Measurements from ENCODE around the gene ROR1. TPM values are rescaled to one million over a fixed set of nuclear protein-coding genes. Genes with fewer than 3 reads are reported as not detected.

The ROR1 gene
- total and polyA plus RNA-seq, 12 donors = 2.9 to 36.2 (median 15.3) TPM

GRCh38 chr1:63739452-63739851 is 34.4 kb upstream of the ROR1 start:
- Histone ChIP-seq H3K9me3 (peaks cover 0 to 10% (median 0%) of the 10 kb centered on the region in 11 donors), H3K4me1 (no peaks in the 10 kb centered on the region), H3K36me3 (no peaks in the 10 kb centered on the region), H3K27me3 (no peaks in the 10 kb centered on the region), H3K27ac (no peak overlapping the region), H3K4me3 (no peak overlapping the region)
- intact Hi-C loops (cut with DNase I) = no loop called here
- ATAC-seq (no peak), DNase-seq (no peak)
- WGBS, 2 donors = 83 to 87% methylated on average over 2 of the region's 2 CpGs
- TF ChIP-seq CTCF (IDR thresholded peaks at IDR 0.05) = no peak

- intact Hi-C loops (cut with DNase I) = no loop called here
- TF ChIP-seq CTCF (IDR thresholded peaks at IDR 0.05) = no peak
- WGBS, 2 donors = 98 to 99% methylated on average over 2 of the region's 2 CpGs
These were observed 33.4 kb upstream of the ROR1 start for GRCh38 chr1:63740432-63740831.

GRCh38 chr1:63742526-63742925 is 31.3 kb upstream of the ROR1 start:
- intact Hi-C loops (cut with DNase I) = loop anchor here in 1 of 10 donors (1.0 kb wide), 1 partner anchor 15 kb away; no protein-coding TSS in a partner anchor
- H3K27ac ChIP-seq = no peak overlapping the region
- no peaks in the 10 kb centered on the region for H3K27me3 ChIP-seq
- no peaks in the 10 kb centered on the region for H3K36me3 ChIP-seq
- no peak for DNase-seq
- no peaks in the 10 kb centered on the region for H3K9me3 ChIP-seq
- peaks cover 0 to 7% (median 3%) of the 10 kb centered on the region in 9 donors for H3K4me1 ChIP-seq
- ATAC-seq = no peak
- no peak for TF ChIP-seq CTCF (IDR thresholded peaks at IDR 0.05)
- H3K4me3 ChIP-seq = no peak overlapping the region

More at GRCh38 chr1:63740432-63740831, 33.4 kb upstream of the ROR1 start:
- Histone ChIP-seq H3K4me1 (no peaks in the 10 kb centered on the region), H3K36me3 (no peaks in the 10 kb centered on the region), H3K27ac (no peak overlapping the region), H3K4me3 (no peak overlapping the region), H3K27me3 (no peaks in the 10 kb centered on the region), H3K9me3 (peaks cover 0 to 10% (median 0%) of the 10 kb centered on the region in 11 donors)
- no peak for DNase-seq
- ATAC-seq = no peak

GRCh38 chr1:63743781-63744180 is 30.0 kb upstream of the ROR1 start:
- H3K4me3 ChIP-seq = no peak overlapping the region
- ATAC-seq (no peak), DNase-seq (no peak)
- no peak for TF ChIP-seq CTCF (IDR thresholded peaks at IDR 0.05)
- H3K27ac ChIP-seq = no peak overlapping the region
- no peaks in the 10 kb centered on the region for H3K27me3 ChIP-seq
- intact Hi-C loops (cut with DNase I) = no loop called here
- peaks cover 0 to 14% (median 6%) of the 10 kb centered on the region in 9 donors for H3K4me1 ChIP-seq
- H3K9me3 ChIP-seq = no peaks in the 10 kb centered on the region
- H3K36me3 ChIP-seq = no peaks in the 10 kb centered on the region

Data from heart right ventricle (tissue), 16 donors.